Ovary (tissue), 1 donor: ENCODE data around the gene ANKRD40.

Source experiments
- EP300 ChIP-seq: sonication (generic); formaldehyde crosslinking; IDR thresholded peaks from one replicate; pipeline ENCODE4 v1.6.1; 2017; ENCODE audit warnings: antibody characterized with exemption
- POLR2A ChIP-seq: fragments of 450-650 bp; IDR thresholded peaks from one replicate; pipeline ENCODE4 v1.6.1; 2017; ENCODE audit warnings: antibody characterized with exemption, mild to moderate bottlenecking, moderate library complexity

GRCh38 chr17:50721194-50722010 lies 13.7 kb upstream of the ANKRD40 start:
- TF ChIP-seq EP300 = no peak
- no peak for TF ChIP-seq POLR2A
